HG02840 (cell line): ENCODE data around the gene PDZD2.
"Not testable (repeated sequence)": the region's sequence is repeated elsewhere in the genome, so short reads cannot be mapped to it uniquely, and the experiment has no call there.

Source experiments
- ATAC-seq: cut with Tn5 transposase; IDR thresholded peaks from one replicate; pipeline ENCODE4 v1.9.1; 2021; ENCODE audit warnings: mild to moderate bottlenecking, moderate library complexity, moderate number of reproducible peaks; ENCODE audit not compliant: unreplicated experiment, low FRiP score

The PDZD2 gene

DNA sequence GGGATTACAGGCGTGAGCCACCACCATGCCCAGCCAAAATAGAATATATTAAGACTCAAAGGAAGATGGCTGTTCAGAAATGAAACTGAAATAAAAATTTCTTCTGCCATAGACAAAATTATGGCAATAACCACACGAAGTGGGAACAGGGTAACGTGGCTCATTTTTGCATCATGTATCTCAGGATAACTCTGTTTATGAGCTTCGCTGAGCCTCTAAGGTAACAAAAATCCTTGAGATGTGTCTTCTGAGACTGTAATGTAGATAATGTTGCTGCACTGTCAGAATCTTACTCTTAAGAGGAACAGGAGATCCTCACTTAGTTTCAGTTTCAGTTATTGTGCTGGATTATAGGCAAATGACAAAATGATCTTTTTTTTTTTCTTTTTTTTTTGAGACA is 381.3 kb downstream of the PDZD2 start:
- peak; percentile 78 for ATAC-seq

DNA sequence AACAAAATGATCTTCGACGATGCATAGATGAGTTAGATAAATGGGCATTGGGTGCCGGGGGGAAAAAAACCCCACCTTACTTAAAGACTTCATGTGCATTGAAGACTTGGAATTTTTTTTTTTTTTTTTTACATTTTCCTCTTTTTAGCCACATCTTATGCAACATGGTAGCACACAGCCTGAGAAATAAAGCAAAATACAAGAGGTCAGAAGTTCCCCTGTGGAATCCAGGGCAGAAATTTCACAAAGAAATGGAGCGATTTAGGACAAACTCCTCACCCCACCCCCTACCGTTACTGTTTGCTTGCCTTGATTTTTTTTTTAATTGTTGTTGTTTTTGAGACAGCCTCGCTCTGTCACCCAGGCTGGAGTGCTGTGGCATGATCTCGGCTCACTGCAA is 382.0 kb downstream of the PDZD2 start:
- ATAC-seq: no peak

DNA sequence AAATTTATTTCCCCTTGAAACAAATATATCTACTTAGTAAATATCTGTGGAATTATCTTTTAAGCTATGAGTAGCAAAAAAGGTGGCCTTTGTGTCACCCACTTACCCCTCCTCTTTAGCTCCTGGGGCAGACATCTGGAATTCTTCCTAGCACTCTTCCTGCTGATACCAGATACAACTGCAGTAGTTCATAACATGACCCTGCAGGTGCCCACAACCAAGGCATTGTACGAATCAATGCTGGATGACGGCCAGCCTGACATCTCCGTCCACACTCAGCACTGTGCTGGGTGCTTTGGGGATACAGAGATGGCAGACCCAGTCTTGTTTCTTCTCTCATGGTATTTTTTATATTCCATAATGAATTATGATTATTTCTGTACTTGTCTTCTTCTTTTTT is 382.8 kb downstream of the PDZD2 start:
- ATAC-seq: no peak

DNA sequence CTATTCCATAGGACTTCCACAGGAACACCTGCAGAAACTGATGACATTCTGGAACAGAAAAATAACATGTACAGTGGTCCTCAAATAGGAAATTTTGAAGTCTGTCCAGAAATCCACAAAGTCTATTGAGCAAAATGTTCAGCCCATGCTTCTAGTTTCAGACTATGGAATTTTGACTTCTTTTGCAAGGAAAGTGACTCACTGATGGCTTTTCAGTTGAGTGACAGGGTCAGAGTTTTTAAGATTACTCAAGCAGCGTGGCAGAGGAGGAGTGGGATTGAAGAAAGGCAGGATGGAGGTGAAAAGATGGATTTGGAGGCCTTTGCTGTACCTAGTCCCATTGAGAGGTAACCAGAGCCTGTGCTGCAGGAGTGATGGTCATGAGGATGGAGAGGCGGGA is 383.7 kb downstream of the PDZD2 start:
- ATAC-seq: no peak

DNA sequence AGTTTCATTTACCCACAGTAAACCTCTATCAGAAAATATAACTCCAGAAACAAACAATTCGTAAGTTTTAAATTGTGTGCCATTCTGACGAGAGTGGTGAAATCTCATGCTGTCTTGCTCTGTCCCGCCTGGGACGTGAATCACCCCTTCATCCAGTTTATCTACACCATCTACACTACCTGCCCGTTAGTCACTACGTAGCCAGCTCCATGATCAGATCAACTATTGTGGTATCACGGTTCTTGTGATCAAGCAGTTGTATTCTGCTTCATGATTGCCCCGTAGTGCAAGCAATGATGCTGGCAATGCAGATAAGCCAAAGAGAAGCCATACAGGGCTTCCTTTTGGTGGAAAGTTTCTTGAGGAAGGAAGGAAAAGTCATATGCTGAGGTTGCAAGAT is 384.9 kb downstream of the PDZD2 start:
- no peak for ATAC-seq

DNA sequence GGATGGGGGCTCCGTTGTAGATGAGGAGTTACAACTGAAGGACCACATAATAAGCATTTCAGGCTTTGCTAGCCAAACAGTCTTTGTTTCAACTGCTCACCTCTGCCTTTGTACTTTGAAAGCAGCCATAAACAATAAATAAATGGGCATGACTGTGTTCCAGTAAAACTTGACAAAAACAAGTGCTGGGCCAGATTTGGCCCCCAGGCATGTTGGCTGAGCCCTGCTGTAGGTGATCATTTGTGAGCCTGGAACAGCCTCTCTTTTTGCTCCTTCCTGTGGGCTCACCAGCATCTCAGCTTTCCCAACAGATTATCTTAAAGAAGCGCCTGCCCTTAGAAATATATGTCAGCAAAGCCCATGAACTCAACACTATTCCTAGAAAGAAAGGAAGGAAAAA is 385.8 kb downstream of the PDZD2 start:
- ATAC-seq: no peak

DNA sequence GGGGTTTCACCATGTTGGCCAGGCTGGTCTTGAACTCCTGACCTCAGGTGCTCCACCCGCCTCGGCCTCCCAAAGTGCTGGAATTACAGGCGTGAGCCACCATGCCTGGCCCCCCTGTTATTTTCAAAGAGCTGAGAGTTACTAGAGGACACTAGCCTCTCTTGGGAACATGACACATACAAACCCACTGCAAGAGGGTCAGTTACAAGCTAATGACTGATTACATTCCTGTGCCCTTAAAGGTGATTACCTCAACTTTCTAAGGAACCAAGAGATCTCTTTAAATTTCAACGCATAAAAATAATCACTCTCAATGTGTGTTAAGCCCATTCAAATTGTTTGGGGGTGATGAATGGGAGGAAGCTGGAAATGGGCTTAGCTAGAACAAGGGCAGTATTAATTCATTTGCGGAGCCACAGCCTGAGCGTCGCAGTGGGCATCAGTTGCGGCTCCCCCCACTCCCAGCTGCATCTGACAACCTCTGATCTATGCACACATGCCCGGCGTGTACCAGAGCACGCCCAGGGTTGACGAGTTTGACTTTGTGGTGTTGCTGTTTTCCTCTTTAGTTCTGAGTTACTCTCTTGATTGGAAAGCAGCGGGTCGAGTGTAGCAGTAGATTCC is 388.3 kb downstream of the PDZD2 start:
- no peak for ATAC-seq

DNA sequence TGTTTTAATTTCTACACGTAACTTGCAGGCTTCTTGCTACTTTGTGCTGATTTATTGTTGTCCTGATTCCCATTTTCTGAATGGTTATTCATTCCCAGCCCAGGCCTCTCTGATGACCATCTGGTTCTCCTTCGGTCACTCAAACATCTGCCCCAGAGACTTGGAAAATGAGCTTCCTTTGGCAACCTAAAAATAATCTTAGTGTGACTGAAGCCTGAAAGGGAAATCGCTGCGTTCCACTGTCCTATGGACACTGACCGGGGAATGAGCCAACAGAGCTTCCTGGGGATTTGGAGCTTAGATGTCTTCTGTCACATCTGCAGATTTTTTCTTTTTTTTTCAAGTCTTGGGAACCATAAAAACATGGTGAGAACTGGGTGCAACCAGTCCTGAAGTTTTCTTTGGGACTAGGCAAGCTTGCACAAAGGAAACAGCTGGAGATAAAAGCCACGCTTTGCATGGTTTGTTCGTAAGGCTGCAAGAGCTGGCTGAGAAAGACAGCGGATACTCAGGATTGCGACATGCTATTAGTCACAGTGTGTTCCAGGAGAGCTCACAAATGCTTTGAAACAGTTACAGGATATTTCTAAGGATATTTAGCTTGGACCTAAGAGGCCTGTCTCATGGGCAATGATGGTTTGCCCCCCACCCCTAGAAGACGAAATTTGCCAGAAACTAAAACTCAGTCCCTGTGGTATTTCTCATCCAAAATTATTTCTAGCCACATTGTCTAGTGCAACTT is 389.0 kb downstream of the PDZD2 start:
- ATAC-seq: no peak

DNA sequence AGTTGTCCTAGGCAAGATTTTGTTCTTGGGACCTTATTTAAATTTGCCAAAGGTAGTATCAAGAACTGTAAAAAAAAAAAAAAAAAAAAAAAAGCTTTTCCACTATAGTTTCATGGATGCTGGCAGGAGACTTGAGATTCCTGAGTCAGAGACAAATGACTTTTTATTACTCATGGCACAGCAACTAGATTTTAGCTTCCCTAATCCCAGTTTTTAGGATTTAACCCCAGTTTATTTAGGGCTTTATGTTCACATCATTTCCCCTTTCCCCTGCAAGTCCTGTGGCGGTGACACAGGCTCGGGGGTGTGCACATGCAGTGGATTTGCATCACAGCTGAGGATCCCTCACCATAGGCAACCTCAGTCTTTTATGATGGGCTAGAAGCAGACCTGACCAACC is 390.3 kb downstream of the PDZD2 start:
- no peak for ATAC-seq

DNA sequence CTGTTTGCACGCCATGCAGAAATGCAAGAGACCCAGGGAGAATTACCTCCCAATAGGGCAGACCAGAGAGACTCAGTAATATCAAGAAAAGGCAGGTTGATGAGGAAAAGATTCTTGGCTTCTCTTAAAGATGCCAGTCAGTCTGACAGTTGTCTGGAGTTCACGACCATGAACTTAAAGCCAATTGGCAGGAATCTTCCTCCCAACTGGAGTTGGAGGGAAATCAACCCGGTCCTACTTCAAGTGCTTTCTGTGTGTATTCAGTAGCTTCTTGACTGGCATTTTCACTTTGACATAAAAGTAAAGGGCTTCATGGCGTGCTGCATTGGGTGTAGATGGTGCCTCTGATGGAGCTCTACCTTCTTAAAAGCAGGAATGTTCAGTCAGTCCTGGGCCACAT is 390.9 kb downstream of the PDZD2 start:
- ATAC-seq: no peak

DNA sequence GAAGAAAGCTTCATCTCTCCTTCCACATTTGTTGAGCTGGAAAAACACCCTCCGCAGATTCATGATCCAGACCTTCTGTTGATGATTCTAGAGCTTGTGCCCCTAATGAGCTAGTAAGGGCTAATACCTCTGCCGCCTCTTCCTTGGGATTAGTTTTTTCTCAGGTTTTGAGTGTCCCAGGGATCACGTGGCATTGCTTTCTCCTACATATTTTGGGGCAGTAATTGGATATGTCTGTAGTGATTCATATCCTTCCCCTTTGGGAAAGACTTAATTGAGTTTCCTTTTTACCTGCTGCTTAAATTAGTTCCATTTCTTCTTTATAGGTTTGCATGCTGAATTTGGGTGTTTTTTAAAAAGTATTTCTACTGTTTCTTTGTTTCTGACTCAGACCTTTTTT is 391.3 kb downstream of the PDZD2 start:
- ATAC-seq: no peak

DNA sequence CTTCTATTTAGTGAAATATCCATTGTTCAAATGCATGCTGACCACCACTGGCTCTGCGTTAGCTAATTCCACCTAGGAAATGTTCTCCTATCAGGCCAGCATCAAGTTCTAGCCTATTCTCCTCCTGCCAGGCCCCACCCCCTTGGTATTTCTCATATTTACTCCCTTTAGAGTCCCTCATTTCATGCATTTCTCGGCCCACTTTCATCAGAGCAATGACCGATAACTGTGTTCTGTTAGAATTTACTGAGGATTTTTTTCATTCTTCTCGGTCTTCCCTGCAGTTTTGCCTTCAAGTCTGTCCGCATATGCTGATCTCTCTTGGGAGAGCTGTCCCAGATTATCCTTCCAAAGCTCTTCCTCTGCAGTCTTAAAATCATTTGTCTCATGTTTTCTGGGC is 391.8 kb downstream of the PDZD2 start:
- ATAC-seq: no peak

DNA sequence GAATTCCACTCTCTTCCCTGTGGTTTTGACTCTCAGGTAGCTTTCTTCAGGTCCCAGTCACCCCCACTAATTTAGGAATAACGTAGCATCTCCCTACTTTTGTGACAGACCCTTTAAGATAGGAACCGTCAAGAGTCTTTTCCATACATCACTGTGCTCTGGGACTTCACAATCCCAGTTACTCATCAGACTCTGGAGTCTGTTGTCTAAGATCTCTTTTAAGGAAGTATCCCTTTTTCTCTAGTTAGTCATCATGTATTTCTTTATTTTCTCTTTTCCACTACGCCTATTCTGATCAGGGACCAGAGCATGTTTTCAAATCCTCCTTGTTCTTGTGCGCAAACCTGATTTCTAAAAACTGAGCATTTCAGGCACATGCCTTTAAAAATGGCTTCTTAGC is 392.2 kb downstream of the PDZD2 start:
- ATAC-seq: no peak

DNA sequence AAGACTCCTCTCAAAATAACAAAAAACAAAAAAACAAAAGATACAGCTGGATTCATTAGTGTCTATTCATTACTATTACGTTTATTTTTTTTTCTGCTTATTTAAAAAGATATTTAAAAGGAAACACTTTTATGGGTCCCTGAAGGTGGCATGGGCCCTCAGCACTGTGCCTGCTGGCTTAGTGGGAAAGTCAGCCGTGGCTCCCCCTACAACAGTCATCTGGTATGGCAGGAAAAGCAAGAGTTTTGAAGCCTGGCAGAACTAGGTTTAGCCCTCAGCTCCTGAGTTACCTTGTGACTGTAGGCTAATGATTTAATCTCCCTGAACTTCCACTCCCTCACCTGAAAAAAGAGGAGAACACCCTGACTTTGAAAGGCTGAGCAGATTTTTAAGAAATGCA is 399.6 kb downstream of the PDZD2 start:
- no peak for ATAC-seq

DNA sequence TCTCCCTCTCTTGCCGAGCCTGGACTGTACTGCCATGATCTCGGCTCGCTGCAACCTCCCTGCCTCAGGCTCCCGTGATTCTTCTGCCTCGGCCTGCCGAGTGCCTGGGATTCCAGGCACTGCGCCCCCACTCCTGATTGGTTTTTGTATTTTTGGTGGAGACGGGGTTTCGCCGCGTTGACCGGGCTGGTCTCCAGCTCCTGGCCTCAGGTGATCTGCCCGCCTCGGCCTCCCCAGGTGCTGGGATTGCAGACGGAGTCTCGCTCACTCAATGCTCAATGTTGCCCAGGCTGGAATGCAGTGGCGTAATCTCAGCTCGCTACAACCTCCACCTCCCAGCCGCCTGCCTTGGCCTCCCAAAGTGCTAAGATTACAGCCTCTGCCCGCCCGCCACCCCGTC is 400.2 kb downstream of the PDZD2 start:
- not testable (repeated sequence) for ATAC-seq

DNA sequence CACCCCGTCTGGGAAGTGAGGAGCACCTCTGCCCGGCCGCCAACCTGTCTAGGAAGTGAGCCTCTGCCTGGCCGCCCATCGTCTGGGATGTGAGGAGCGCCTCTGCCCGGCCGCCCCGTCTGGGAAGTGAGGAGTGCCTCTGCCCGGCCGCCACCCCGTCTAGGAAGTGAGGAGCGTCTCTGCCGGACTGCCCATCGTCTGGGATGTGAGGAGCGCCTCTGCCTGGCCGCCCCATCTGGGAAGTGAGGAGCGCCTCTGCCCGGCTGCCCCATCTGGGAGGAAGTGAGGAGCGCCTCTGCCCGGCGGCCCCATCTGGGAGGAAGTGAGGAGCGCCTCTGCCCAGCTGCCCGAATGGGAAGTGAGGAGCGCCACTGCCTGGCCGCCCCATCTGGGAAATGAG is 400.7 kb downstream of the PDZD2 start:
- not testable (repeated sequence) for ATAC-seq

DNA sequence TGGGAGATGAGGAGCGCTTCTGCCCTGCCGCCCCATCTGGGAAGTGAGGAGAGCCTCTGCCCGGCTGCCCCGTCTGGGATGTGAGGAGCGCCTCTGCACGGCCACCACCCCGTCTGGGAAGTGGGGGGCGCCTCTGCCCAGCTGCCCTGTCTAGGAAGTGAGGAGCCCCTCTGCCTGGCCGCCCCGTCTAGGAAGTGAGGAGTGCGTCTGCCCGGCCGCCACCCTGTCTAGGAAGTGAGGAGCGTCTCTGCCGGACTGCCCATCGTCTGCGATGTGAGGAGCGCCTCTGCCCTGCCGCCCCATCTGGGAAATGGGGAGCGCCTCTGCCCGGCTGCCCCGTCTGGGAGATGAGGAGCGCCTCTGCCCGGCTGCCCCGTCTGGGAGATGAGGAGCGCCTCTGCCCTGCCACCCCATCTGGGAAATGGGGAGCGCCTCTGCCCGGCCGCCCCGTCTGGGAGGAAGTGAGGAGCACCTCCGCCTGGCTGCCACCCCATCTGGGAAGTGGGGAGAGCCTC is 401.3 kb downstream of the PDZD2 start:
- ATAC-seq: not testable (repeated sequence)

DNA sequence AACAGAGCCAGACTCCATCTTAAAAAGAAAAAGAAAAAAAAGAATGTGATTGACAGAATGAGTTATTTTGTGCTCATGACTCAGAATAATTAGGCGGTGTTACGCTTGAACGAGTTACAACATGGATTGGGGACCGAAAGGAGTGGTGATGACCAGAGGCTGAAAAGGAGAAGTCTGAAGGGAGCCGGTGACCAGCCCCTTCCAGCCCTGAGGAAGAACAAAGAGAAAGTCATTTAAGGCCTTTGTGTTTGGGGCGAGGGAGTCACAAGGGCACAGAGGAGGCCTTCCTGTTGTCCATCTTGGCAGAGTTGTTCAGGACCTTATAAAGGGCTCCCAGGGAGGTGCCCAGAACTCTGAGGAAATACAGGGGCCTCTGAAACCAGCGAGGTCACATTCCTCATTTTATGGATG is 403.6 kb downstream of the PDZD2 start:
- no peak for ATAC-seq

DNA sequence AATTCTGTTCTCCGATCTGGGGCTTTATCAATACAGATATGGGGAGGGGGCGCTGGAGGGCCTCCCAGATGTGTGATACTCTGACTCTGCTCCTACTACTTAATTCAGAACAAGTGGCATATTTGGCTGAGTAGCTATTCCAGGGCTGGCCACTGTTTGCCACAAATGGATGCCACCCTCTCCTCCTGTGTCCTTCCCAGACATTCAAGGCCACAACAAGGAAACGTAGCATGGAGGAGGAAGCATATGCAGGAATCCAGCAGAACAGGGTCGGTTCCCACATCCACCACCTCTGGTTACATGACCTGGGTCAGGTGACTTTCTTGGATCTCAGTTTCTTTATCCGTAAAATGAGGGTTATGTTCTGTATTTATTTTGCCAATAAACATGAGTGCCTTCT is 404.2 kb downstream of the PDZD2 start:
- ATAC-seq: no peak

DNA sequence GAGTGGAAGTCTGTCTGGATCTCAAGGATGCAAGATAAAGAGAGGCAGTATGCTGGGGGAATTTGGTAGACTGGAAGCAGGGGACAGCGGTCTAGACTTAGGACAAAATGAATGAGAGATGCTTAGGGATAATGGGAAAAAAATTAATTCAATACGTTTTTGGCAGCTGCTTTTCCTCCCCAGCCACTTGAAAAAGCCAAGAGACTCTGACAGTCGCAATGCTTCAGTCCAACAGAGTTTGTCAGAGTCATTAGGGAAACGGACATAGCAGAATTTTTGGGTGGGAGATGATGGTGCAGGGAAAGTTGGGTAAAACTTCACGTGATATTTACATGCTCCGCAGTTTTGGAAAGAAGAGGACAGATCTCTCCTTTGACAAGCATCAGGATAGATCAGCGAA is 405.5 kb downstream of the PDZD2 start:
- no peak for ATAC-seq

DNA sequence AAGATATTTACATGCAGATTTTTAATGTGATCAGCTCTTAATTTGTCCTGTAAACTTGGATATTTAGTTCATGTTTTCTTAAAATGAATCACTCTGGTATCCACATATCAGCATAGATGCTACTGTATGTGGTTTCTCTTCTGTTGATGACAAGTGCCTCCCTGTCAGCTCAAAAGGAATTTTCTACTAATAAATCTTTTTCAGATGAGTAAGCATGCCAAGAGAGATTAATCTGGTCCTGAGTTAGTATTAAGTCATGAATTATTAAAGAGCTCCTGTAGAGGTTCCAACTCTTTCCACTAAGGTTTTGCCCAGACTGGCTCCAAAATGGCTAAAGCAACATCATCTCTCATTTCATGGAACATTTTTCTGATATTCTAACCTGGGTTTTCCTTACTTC is 406.0 kb downstream of the PDZD2 start:
- no peak for ATAC-seq

DNA sequence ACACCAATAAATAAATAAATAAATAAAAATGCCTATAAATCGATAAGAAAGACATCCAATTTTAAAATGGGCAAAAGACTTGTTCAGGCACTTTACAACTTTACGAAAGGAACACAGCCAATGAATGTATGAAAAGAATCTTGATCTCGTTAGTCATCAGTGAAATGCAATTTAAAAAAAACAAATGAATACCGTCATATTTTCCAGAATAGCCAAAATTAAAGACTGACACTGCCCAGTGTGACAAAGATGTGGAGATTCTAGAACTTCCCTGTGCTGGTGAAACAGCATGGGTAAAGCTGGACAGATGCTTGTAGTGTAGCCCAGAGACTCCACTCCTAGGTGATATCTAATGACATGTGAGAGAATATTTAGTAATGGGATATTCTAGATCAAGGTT is 408.1 kb downstream of the PDZD2 start:
- no peak for ATAC-seq
